HG02884 (cell line): ENCODE measurements around the gene CLDN24.

Experiments used
- ATAC-seq: cut with Tn5 transposase; IDR thresholded peaks from one replicate; pipeline ENCODE4 v1.9.1; 2021; ENCODE audit warnings: mild to moderate bottlenecking, moderate library complexity; ENCODE audit not compliant: unreplicated experiment

CLDN24 gene

GRCh38 chr4:183322326-183322725, at the start of gene CLDN24:
Gene CLDN24 (minus strand): TSS chr4:183322426. CDS start chr4:183322426, 0 bp downstream.
- ATAC-seq = no peak

GRCh38 chr4:183370786-183371185, 48.6 kb upstream of the CLDN24 start:
- no peak for ATAC-seq

DNA sequence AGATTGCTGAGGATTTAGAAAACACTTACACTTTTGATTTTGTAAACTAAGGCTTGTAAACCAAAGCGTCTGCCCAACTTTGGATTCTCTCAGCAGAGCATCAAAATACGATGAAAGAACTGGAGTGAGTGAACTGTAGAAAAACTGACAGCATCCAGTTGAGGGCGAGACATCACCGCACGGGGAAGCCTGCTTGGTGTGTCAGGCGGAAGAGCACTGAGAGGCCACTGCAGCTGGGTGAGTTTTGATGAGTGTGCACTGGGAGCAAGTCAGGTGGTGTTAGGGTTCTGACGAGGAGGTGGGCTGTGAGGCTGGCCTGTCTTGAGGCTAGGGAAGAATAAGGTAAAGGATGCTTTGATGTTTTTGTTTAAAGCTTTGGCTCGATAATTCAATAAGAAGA, 46.8 kb upstream of the CLDN24 start:
- ATAC-seq = no peak

DNA sequence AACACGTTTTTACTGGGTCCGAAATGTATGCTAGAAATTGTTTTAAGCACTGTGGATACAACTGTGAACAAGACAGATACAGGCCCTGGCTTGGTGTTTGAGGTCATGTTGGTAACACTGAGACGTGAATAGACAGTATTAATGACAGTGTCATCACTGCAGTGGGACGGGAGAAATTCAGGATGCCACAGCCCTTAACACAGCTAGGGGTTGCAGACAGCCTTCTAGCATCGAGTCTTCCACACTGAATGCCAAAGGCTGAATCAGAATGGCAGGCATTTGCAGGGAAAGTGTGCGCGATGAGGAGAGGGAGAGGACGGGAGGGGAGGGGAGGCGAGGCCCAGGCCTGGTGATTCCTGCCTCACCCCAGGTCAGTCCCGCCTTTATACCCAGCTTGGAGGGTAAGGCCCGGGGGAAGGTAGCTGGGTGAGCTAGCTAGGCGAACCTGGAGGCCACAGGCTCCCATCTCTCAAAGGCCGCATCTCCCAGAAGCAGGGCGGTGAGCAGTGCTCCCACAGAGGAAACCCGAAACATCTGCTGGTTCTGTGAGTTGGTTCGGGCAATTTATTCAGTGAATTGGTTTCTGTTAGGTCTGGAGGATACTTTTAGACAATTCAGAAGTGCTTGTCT, 44.1 kb upstream of the CLDN24 start:
- no peak for ATAC-seq

DNA sequence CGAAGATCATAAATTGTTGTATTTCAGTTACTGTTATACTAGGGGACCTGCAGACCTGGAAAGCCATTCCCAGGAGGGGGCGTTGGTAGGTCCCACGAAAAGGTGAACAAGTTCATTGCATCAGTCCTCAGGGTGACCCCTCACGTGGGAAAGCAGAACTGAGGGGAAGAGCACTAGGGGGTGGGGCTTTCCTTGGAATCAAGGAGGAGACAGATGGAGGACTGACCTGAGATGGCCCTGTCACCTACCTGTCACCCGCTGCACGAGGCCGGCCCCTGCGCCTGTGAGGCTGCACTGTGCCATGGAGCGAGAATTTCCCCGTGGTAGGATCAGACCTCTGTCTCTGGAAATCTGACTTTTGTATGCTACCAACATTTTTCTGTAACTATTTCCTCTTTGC, 41.8 kb upstream of the CLDN24 start:
- no peak for ATAC-seq

DNA sequence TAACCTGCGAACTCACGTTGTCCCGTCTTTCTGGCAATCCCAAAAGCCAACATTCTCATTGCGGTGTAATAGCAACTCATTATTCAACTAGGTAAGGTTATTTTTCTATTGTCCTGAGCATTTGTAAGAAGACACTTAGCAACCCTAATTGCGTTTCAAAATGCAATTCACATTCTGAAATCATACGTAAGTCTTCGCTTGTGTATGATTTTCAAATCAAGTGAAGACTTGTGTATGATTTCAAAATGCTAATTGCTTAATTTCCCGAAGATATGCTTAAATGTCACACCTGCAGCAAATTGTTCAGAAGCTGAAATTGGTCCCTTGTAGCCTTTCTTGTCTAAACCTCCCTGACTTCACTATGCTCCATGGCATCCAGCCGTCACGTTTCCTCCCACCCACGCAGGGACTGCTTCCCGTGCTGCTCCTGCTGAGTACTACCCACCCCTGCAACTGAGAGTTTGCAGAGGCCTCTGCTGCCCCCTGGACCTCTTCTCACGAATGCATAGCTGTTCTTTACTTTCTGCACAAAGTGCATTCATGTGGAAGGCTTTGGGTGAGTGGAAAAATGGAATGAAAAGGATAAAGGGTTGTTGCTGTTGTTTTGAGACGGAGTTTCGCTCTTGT, 40.8 kb upstream of the CLDN24 start:
- ATAC-seq = no peak

- ATAC-seq = no peak
These were observed 39.8 kb upstream of the CLDN24 start for GRCh38 chr4:183362036-183362435.

GRCh38 chr4:183360161-183360919, 38.1 kb upstream of the CLDN24 start:
- ATAC-seq = no peak

DNA sequence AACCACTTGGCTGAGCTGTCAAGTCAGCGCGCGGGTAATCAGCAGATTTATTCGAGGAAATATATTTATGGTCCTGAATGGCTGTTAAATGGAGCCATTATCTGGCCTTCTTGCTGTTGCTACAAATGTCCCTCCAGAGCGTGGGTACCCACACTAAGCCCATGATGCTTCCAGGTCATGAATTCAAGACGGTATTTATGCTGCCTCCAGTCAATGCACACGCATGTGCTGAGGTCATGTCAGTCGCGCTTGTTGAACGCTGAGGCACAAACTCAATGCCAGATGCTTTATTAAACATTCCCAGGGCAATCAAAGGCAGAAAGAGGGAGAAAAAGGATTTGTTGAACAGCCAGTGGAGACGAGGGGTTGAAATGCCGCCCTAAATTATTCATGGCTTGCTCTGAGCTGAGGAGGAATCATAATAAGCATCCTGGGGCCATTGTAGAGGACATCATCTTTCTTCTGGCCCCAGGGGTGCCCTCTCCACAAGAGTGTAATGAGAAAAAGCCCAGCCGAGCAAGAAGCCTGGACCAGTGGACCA, 36.1 kb upstream of the CLDN24 start:
- no peak for ATAC-seq

DNA sequence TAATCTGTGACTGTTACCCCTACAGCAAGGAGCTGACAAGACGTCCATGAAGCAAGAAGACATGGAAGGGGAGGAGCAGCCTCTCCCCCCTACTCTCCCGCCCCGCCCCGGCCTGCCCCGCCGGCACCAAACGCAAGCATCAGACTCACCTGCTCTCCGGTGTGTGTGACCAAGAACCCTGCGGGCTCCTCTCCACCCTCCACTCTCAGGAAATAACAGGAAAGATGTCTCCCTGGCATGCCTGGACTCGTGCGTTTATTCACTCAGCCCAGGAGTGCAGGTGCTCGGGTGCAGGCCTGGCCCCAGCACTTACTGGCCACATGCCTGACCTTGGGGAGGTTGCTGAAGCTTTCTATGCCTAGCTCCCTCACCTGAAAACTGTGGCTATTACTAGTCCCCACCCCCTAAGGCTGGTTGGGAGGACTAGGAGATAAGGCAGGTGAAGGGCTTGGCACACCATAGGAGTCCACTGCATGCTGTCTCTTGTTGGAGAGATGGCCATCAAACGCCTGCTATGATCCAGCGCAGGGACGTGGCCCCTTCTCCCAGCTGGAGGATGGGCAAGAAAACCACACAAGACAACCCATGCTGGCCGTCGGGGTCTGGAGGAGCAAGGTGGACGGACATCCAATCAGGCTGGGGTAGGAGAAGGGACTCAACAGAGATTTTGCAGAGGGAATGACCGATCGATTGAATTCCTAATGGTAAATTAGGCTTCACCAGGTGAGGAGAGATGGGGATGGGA, 34.9 kb upstream of the CLDN24 start:
- no peak for ATAC-seq

DNA sequence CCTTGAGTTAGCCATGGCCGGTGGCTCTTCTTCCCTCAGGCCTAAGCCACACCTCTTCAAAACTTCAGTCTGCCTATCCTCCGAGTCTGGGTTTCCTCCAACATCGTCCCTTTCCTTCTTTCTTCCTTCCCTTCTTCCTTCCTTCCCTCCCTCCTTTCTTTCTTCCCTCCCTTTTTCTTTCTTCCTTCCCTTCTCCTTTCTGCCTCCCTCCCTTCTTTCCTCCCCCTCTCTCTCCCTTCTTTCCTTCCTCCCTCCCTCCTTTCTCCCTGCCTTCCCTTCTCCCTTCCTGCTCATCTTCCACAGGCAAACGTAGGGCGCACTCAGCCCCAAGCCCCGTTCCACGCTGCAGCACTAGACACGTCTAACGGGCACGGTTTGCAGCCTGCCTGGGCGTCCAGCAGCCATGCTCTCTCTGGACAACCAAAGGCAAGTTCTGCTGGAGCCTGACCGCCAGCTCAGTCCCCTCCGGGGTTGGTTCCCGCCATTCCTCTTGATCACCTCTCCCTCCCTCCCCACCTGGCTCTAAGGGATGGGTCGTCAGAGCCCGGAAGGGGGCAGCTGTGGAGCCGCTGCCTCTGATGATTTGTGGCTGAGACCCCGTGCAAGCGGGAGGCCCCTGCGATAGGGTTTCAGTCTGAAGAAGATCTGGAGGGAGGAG, 34.1 kb upstream of the CLDN24 start:
- no peak for ATAC-seq

- no peak for ATAC-seq
These were observed 33.2 kb upstream of the CLDN24 start for GRCh38 chr4:183355405-183355804.

DNA sequence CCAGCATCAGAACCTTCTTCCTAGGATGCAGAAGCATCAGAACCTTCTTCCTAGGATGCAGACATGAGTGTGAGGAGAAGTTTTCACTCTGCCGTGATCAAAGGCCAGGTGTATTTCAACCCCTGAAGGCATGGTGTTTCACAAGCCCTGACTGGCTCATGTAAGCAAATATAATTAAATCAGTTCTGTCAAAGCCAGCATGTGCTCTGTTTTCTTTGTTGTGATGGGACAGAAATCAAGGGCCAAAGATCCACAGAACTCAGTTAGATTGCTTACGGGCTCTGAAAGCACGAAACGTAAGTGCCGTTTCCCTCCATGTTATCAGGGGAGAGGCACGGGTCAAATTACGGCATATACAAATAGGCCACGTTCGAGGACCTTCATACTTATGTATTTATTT, 32.0 kb upstream of the CLDN24 start:
- ATAC-seq = no peak

- no peak for ATAC-seq
These were observed 31.3 kb upstream of the CLDN24 start for GRCh38 chr4:183353557-183353956.

DNA sequence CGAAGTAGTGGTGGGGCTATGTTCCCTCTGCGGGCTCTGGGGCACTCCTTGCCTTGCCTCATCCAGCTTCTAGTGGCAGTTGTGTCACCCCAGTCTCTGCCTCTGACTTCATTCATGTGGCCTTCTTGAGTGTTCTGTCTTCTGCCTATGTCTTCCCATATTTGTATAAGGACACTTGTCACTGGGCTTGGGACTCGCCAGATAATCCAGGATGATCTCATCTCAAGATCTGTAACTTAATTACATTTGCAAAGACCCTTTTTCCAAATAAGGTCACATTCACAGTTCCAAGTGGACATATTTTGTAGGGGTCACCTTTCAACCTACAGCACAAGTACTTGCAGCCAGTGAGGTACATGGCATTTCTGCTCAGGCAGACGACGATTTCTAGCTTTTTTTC, 30.3 kb upstream of the CLDN24 start:
- ATAC-seq = no peak

GRCh38 chr4:183350317-183351071, 28.3 kb upstream of the CLDN24 start:
- ATAC-seq = no peak

DNA sequence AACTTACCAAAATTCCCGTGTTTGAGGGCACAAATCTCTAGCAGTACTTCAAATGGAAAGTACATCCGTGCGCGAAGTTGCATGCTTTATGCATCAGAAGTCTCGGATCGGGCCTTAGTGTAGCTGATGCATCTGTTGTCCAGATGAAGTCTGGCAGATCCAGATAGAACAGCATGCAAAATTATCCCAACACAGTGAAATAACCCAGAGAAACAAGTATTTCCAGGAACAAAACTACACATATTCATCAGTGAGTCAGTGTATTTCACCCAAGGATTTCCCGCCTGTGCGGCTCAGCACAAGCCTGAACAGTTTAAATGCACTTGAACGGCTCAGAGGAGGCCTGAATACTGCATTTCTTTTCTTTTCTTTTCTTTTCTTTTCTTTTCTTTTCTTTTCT, 27.4 kb upstream of the CLDN24 start:
- no peak for ATAC-seq

DNA sequence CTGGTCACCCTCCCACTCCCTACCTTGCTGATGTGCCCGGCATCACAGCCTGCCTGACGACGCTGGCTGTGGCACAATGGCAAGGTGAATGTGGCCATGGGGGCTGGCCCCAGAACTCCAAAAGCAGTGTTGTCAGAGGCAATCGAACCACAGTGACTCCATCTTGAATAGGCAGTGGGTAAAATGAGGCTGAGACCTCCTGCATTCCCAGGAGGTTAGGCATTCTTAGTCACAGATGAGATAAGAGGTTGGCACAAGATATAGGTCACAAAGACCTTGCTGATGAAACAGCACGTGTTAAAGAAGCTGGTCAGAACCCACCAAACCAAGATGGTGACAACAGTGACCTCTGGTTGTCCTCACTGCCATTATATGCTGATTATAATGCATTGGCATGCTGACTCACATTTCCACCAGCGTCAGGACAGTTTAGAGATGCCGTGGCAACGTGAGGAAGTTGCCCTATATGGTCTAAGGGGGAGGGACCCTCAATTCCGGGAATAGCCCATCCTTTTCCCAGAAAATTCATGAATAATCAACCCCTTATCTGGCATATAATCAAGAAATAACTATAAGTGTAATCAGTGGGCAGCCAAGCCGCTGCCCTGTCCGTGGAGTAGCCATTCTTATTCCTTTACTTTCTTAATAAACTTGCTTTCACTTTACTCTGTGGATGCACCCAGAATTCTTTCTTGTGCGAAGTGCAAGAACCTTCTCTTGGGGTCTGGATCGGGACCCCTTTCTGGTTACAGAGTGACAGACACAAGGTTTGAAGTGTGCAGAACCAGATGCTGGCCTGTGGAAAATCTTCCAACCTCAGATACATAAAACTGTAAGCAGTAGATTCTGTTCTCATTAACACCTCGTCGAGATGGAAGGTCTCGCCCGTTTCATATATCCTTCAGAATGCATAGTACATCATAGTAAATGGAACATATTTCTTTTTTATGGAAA, 26.8 kb upstream of the CLDN24 start:
- no peak for ATAC-seq

DNA sequence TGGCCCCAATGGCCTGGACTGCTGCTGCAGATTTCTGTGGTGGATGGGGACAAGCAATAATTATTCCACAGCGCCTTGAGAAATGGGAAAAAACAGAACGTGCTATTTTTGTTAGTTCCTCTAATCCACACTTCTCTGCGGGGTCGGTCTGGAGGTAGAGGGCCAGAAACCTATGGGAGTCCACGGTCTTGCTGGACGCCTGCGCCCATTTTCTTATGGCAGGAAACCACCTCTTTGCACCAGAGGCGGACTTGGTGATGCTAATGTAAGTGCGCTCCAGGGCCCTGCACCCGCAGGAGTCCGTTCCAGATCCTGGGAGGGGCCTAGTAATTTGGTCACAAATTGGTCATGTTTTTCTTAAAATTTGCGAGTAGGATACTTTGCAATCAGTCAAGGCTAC, 25.9 kb upstream of the CLDN24 start:
- no peak for ATAC-seq
